ENCODE results near the gene NAALADL2. TPM values are rescaled to one million over a fixed set of nuclear protein-coding genes. Genes with fewer than 3 reads are reported as not detected.
A peak's percentile ranks its signal among the peaks of the same experiment; 100 is the strongest.

Gene NAALADL2
- total RNA-seq, 1 experiment from 2014 or later, result 1.9 TPM

DNA sequence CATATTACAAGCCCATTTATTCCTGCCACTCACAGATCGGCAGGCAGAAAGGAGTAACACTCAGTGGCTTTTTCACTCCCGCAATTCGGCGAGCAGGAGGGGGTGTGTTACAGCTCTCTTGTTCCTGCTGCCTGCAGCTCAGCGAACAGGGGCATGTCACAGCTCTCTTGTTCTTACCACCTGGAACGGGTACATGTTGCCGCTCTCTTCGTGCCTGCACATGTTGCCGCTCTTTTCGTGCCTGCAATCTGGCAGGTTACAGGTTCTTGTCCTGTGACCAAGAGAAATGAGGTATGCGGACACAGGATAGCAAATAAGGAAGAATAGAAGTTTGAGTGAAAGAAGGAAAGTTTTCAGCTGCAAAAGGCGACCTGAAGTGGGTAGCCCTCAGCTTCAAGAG, 761.4 kb downstream of the NAALADL2 start:
- no peak overlapping the region for H3K4me3 ChIP-seq (ENCODE audit: low read length)
- DNase-seq (no peak), ATAC-seq (no peak)
- BruUV-seq (replicated peaks), result no TSS peak
- no peak overlapping the region for H3K27ac ChIP-seq (ENCODE audit: low read length)
- no peak overlapping the region for H2AFZ ChIP-seq (ENCODE audit: low read length)
- no peaks in the 10 kb centered on the region for H3K27me3 ChIP-seq (ENCODE audit: low read length)
- H3K4me2 ChIP-seq (ENCODE audit: low read length), result no peak overlapping the region
- no peaks in the 10 kb centered on the region for H3K36me3 ChIP-seq (ENCODE audit: low read depth, low read length)
- no peak overlapping the region for H3K9ac ChIP-seq (ENCODE audit: low read length)
- intact Hi-C loops (cut with micrococcal nuclease), result no loop called here
- no peaks in the 10 kb centered on the region for H3K9me3 ChIP-seq (ENCODE audit: low read length)
- no peaks in the 10 kb centered on the region for H4K20me1 ChIP-seq (ENCODE audit: low read length)
- H3F3A ChIP-seq (ENCODE audit: low read length, unreplicated experiment), result no peaks in the 10 kb centered on the region
- no peaks in the 10 kb centered on the region for H3K9me2 ChIP-seq (replicated peaks; ENCODE audit: low read length)
- CTCF ChIA-PET, result no interaction called here
- POLR2A ChIA-PET (ENCODE audit: unreplicated experiment), result no interaction called here
- no peaks in the 10 kb centered on the region for H3K79me2 ChIP-seq (ENCODE audit: low read length)
- H3K4me1 ChIP-seq (ENCODE audit: insufficient read depth, low read length), result no peaks in the 10 kb centered on the region
- TF ChIP-seq EZH2 (IDR thresholded peaks at IDR 0.05; ENCODE audit: low read length, unreplicated experiment), result no peak
- TF ChIP-seq, protein P1, sequence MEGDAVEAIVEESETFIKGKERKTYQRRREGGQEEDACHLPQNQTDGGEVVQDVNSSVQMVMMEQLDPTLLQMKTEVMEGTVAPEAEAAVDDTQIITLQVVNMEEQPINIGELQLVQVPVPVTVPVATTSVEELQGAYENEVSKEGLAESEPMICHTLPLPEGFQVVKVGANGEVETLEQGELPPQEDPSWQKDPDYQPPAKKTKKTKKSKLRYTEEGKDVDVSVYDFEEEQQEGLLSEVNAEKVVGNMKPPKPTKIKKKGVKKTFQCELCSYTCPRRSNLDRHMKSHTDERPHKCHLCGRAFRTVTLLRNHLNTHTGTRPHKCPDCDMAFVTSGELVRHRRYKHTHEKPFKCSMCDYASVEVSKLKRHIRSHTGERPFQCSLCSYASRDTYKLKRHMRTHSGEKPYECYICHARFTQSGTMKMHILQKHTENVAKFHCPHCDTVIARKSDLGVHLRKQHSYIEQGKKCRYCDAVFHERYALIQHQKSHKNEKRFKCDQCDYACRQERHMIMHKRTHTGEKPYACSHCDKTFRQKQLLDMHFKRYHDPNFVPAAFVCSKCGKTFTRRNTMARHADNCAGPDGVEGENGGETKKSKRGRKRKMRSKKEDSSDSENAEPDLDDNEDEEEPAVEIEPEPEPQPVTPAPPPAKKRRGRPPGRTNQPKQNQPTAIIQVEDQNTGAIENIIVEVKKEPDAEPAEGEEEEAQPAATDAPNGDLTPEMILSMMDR (conservative IDR thresholded peaks at IDR 0.05; ENCODE audit: low read depth, low read length), result no peak
- TF ChIP-seq EZH2phosphoT487 (IDR thresholded peaks at IDR 0.05; ENCODE audit: borderline replicate concordance, low read length), result no peak

- no TSS peak for BruUV-seq (replicated peaks)
- ATAC-seq (no peak), DNase-seq (no peak)
- Histone ChIP-seq H3K27me3 (ENCODE audit: low read length) (no peaks in the 10 kb centered on the region), H3K4me3 (ENCODE audit: low read length) (no peak overlapping the region), H3K27ac (ENCODE audit: low read length) (no peak overlapping the region), H4K20me1 (ENCODE audit: low read length) (no peaks in the 10 kb centered on the region), H3F3A (ENCODE audit: low read length, unreplicated experiment) (no peaks in the 10 kb centered on the region), H3K36me3 (ENCODE audit: low read depth, low read length) (no peaks in the 10 kb centered on the region), H3K9ac (ENCODE audit: low read length) (no peak overlapping the region), H3K4me1 (ENCODE audit: insufficient read depth, low read length) (no peaks in the 10 kb centered on the region), H3K9me2 (replicated peaks; ENCODE audit: low read length) (no peaks in the 10 kb centered on the region), H2AFZ (ENCODE audit: low read length) (no peak overlapping the region), H3K79me2 (ENCODE audit: low read length) (no peaks in the 10 kb centered on the region), H3K9me3 (ENCODE audit: low read length) (0 out of 2 replicates have a peak, but pooled peaks cover 4% of the 10 kb centered on the region), H3K4me2 (ENCODE audit: low read length) (no peak overlapping the region)
- POLR2A ChIA-PET (ENCODE audit: unreplicated experiment), result no interaction called here
- intact Hi-C loops (cut with micrococcal nuclease), result no loop called here
- TF ChIP-seq EZH2 (IDR thresholded peaks at IDR 0.05; ENCODE audit: low read length, unreplicated experiment) (no peak), EZH2phosphoT487 (IDR thresholded peaks at IDR 0.05; ENCODE audit: borderline replicate concordance, low read length) (no peak)
- TF ChIP-seq, protein P1 (conservative IDR thresholded peaks at IDR 0.05; ENCODE audit: low read depth, low read length), result no peak
- CTCF ChIA-PET, result no interaction called here
Observed at GRCh38 chr3:175640958-175641357, 781.8 kb downstream of the NAALADL2 start.

- ChIA-PET CTCF (no interaction called here), POLR2A (ENCODE audit: unreplicated experiment) (no interaction called here)
- intact Hi-C loops (cut with micrococcal nuclease), result no loop called here
- Histone ChIP-seq H4K20me1 (ENCODE audit: low read length) (no peaks in the 10 kb centered on the region), H3K27me3 (ENCODE audit: low read length) (no peaks in the 10 kb centered on the region), H3K9ac (ENCODE audit: low read length) (no peak overlapping the region), H3F3A (ENCODE audit: low read length, unreplicated experiment) (no peaks in the 10 kb centered on the region), H2AFZ (ENCODE audit: low read length) (no peak overlapping the region), H3K36me3 (ENCODE audit: low read depth, low read length) (no peaks in the 10 kb centered on the region), H3K4me2 (ENCODE audit: low read length) (no peak overlapping the region), H3K79me2 (ENCODE audit: low read length) (no peaks in the 10 kb centered on the region), H3K9me3 (ENCODE audit: low read length) (no peaks in the 10 kb centered on the region), H3K4me1 (ENCODE audit: insufficient read depth, low read length) (no peaks in the 10 kb centered on the region), H3K9me2 (replicated peaks; ENCODE audit: low read length) (no peaks in the 10 kb centered on the region), H3K4me3 (ENCODE audit: low read length) (no peak overlapping the region), H3K27ac (ENCODE audit: low read length) (no peak overlapping the region)
- BruUV-seq (replicated peaks), result no TSS peak
- DNase-seq, result peak; percentile 60
- TF ChIP-seq, protein P1 (conservative IDR thresholded peaks at IDR 0.05; ENCODE audit: low read depth, low read length), result no peak
- no peak for TF ChIP-seq EZH2phosphoT487 (IDR thresholded peaks at IDR 0.05; ENCODE audit: borderline replicate concordance, low read length)
- TF ChIP-seq EZH2 (IDR thresholded peaks at IDR 0.05; ENCODE audit: low read length, unreplicated experiment), result no peak
- ATAC-seq, result peak; percentile 90
Observed at GRCh38 chr3:175646865-175647264, 787.7 kb downstream of the NAALADL2 start.
